PC-9 (cell line): ENCODE measurements around the gene RBP7. TPM values are rescaled to one million over a fixed set of nuclear protein-coding genes. Genes with fewer than 3 reads are reported as not detected.
"Not testable (repeated sequence)": the region's sequence is repeated elsewhere in the genome, so short reads cannot be mapped to it uniquely, and the experiment has no call there.

ENCODE experiments used
- BruUV-seq: library from RNA; stranded (reverse); fragments of 400-500 nt; replicated peaks from 2 replicates; lab custom pipeline; 2021; lab: Mats Ljungman, UMichigan
- CTCF ChIA-PET: fragments of 300-600 bp; sonication (Branson Sonifier 250); formaldehyde crosslinking; loops from one replicate; lab custom pipeline; 2022; ENCODE audit warnings: antibody characterized with exemption; lab: Charles Lee
- POLR2A ChIA-PET: fragments of 300-600 bp; sonication (Branson Sonifier 250); formaldehyde crosslinking; loops from one replicate; lab custom pipeline; 2022; ENCODE audit warnings: antibody characterized with exemption; ENCODE audit not compliant: unreplicated experiment; lab: Charles Lee
- DNase-seq, 2 experiments: peaks; one replicate each; pipeline versions ENCODE4 v3.0.0 to v3.0.0-alpha.2; 2015 to 2022; ENCODE audit warnings: mixed read lengths in 1 of 2
- H2AFZ ChIP-seq: fragments of 200-600 bp; sonication (generic); 2 replicates; pipeline ENCODE4 v1.8.1; 2017; ENCODE audit warnings: antibody characterized with exemption
- H3F3A ChIP-seq: fragments of 200-600 bp; sonication (generic); 2 replicates; pipeline ENCODE4 v1.8.1; 2017; ENCODE audit warnings: antibody characterized with exemption, mild to moderate bottlenecking, low read depth; ENCODE audit not compliant: insufficient read depth
- H3K27ac ChIP-seq: fragments of 200-600 bp; sonication (generic); 2 replicates; pipeline ENCODE4 v1.6.1; 2016; ENCODE audit warnings: mixed run types
- H3K27me3 ChIP-seq: fragments of 200-600 bp; sonication (generic); 2 replicates; pipeline ENCODE4 v1.6.1; 2016; ENCODE audit warnings: low read depth, mixed run types; ENCODE audit not compliant: insufficient read depth
- H3K36me3 ChIP-seq: fragments of 200-600 bp; sonication (generic); 2 replicates; pipeline ENCODE4 v1.6.1; 2016; ENCODE audit warnings: low read depth, mixed run types
- H3K4me1 ChIP-seq: fragments of 200-600 bp; sonication (generic); replicated peaks from 2 replicates; pipeline ENCODE4 v1.6.1; 2016; ENCODE audit warnings: mixed run types; ENCODE audit not compliant: insufficient read depth
- H3K4me2 ChIP-seq: fragments of 200-600 bp; sonication (generic); 2 replicates; pipeline ENCODE4 v1.6.1; 2017; ENCODE audit warnings: mixed run types
- H3K4me3 ChIP-seq: fragments of 200-600 bp; sonication (generic); 2 replicates; pipeline ENCODE4 v1.6.1; 2016; ENCODE audit warnings: mixed run types
- H3K79me2 ChIP-seq: fragments of 200-600 bp; sonication (generic); 2 replicates; pipeline ENCODE4 v1.6.1; 2017; ENCODE audit warnings: low read depth, mixed run types
- H3K9me2 ChIP-seq: fragments of 200-600 bp; sonication (generic); 2 replicates; pipeline ENCODE4 v1.8.1; 2017; ENCODE audit warnings: mild to moderate bottlenecking; ENCODE audit not compliant: insufficient read depth
- H3K9me3 ChIP-seq: fragments of 200-600 bp; sonication (generic); 2 replicates; pipeline ENCODE4 v1.8.1; 2016; ENCODE audit warnings: low read depth; ENCODE audit not compliant: insufficient read depth
- H4K20me1 ChIP-seq: fragments of 200-600 bp; sonication (generic); 2 replicates; pipeline ENCODE4 v1.8.1; 2017; ENCODE audit not compliant: insufficient read depth
- CTCF ChIP-seq: fragments of 200-600 bp; sonication (generic); conservative IDR thresholded peaks from 2 replicates; pipeline ENCODE4 v1.6.1; 2017; ENCODE audit warnings: mixed run types, antibody characterized with exemption, mild to moderate bottlenecking, moderate library complexity
- EZH2 ChIP-seq: fragments of 200-600 bp; sonication (generic); IDR thresholded peaks from 2 replicates; pipeline ENCODE4 v1.8.0; 2017; ENCODE audit warnings: antibody characterized with exemption, low read depth
- intact Hi-C: fragments of 100-400 bp; cut with micrococcal nuclease; formaldehyde crosslinking; loops from one replicate; pipeline ENCODE4 v1.10.0; 2022; ENCODE audit not compliant: unreplicated experiment
- total RNA-seq: library from RNA; stranded (reverse); gene quantifications from 2 replicates; pipeline ENCODE4 v1.2.3, GENCODE V29; 2021

RBP7 gene
- total RNA-seq, 1 experiment from 2014 or later = 0.61 TPM

GRCh38 chr1:10025354-10025753 lies 28.3 kb downstream of the RBP7 start:
- Histone ChIP-seq H3K79me2 (no peaks in the 10 kb centered on the region), H3K9me3 (no peaks in the 10 kb centered on the region), H4K20me1 (no peaks in the 10 kb centered on the region), H3K4me3 (no peak overlapping the region), H3K9me2 (no peaks in the 10 kb centered on the region), H3K4me1 (no peaks in the 10 kb centered on the region), H2AFZ (no peak overlapping the region), H3K4me2 (no peak overlapping the region), H3K27ac (no peak overlapping the region), H3F3A (no peaks in the 10 kb centered on the region), H3K27me3 (no peaks in the 10 kb centered on the region), H3K36me3 (no peaks in the 10 kb centered on the region)
- BruUV-seq = no TSS peak
- intact Hi-C loops = no loop called here
- TF ChIP-seq EZH2 (no peak), CTCF (no peak)
- ChIA-PET CTCF (no interaction called here), POLR2A (no interaction called here)
- DNase-seq = no peak

GRCh38 chr1:10027027-10027426 lies 30.0 kb downstream of the RBP7 start:
- CTCF ChIA-PET = no interaction called here
- H3K27me3 ChIP-seq = no peaks in the 10 kb centered on the region
- no peaks in the 10 kb centered on the region for H3F3A ChIP-seq
- no peak overlapping the region for H3K4me3 ChIP-seq
- H3K4me1 ChIP-seq = no peaks in the 10 kb centered on the region; the same call in 1 of the 2 replicates
- no peaks in the 10 kb centered on the region for H3K36me3 ChIP-seq
- H4K20me1 ChIP-seq = no peaks in the 10 kb centered on the region
- no peaks in the 10 kb centered on the region for H3K9me3 ChIP-seq
- intact Hi-C loops = no loop called here
- no peak overlapping the region for H2AFZ ChIP-seq
- H3K27ac ChIP-seq = no peak overlapping the region
- TF ChIP-seq CTCF (no peak), EZH2 (no peak)
- no peaks in the 10 kb centered on the region for H3K9me2 ChIP-seq
- POLR2A ChIA-PET = no interaction called here
- H3K4me2 ChIP-seq = no peak overlapping the region
- H3K79me2 ChIP-seq = no peaks in the 10 kb centered on the region
- no TSS peak for BruUV-seq
- DNase-seq = no peak

- H3K79me2 ChIP-seq, POLR2A ChIA-PET, H3K9me3 ChIP-seq, CTCF ChIA-PET, H3K4me2 ChIP-seq, H3K36me3 ChIP-seq, DNase-seq, H3K27me3 ChIP-seq, H2AFZ ChIP-seq, H3K4me3 ChIP-seq, H3K4me1 ChIP-seq, H3F3A ChIP-seq, intact Hi-C loops, BruUV-seq, H3K27ac ChIP-seq, H3K9me2 ChIP-seq, H4K20me1 ChIP-seq: not testable (repeated sequence)
These were observed 32.0 kb downstream of the RBP7 start for GRCh38 chr1:10028956-10029500.

- Histone ChIP-seq H3K79me2 (peaks cover 29% of the 10 kb centered on the region), H3K4me1 (no peaks in the 10 kb centered on the region; the same call in 1 of the 2 replicates), H3K4me3 (no peak overlapping the region), H3K4me2 (no peak overlapping the region), H3F3A (peaks cover 7% of the 10 kb centered on the region; the same call in 1 of the 2 replicates), H3K9me2 (no peaks in the 10 kb centered on the region), H2AFZ (no peak overlapping the region), H3K27ac (no peak overlapping the region), H3K27me3 (no peaks in the 10 kb centered on the region), H3K9me3 (no peaks in the 10 kb centered on the region), H4K20me1 (no peaks in the 10 kb centered on the region), H3K36me3 (no peaks in the 10 kb centered on the region)
- TF ChIP-seq EZH2 (no peak), CTCF (no peak)
- DNase-seq = peak in 1 of 2 experiments; percentile 63
- ChIA-PET CTCF (no interaction called here), POLR2A (no interaction called here)
- intact Hi-C loops = loop anchor here (5.0 kb wide), 2 partner anchors 139 to 204 kb away; no protein-coding TSS in a partner anchor
- no TSS peak for BruUV-seq
These were observed 34.4 kb downstream of the RBP7 start for GRCh38 chr1:10031461-10031860.
